GM19025 (cell line): Measurements from ENCODE around the gene PROSER1.
"Not testable (repeated sequence)": the region's sequence is repeated elsewhere in the genome, so short reads cannot be mapped to it uniquely, and the experiment has no call there.

Source experiments
- ATAC-seq: cut with Tn5 transposase; IDR thresholded peaks from one replicate; pipeline ENCODE4 v1.9.1; 2021; ENCODE audit warnings: mild to moderate bottlenecking, low read depth, moderate library complexity; ENCODE audit not compliant: unreplicated experiment

Gene PROSER1

DNA sequence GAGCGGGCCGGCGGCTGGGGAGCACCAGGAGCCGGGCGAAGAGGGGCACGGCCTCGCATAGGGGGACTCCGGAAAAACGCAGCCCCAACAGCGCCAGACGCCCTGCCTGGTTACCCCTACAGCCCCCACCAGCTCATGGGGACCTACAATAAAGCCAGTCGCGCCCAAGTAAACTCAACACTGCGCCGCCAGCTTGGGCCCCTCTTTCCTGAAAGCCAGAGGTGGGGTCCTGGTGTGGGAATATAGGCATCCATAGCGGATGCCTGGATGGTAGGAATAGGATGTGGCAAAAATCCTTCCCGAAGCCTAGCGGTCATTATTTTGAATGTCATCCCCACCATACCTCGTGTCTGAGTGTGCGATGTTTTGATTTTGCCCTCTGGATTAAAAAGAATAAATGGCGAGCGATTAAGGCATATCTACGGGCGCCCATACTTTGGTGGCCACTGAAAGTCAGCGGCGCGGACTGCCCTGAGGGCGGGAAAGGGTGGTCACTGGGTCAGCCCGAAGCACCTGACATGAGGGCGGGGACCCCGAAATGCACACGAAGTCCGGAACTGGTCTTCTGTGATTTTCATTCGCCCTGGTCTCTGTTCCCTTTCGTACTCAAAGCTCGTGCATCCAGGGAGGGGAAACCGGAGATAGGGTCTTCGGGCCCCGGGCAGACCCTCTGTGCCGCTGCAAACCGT is at the start of gene PROSER1, which contains the start of gene NHLRC3:
Gene PROSER1 (minus strand): TSS at position 210 of the 689 bp plus-strand sequence. CDS start 847 bp downstream, outside the sequence.
Gene NHLRC3 (plus strand): TSS at position 577 of the 689 bp plus-strand sequence. CDS start 184 bp downstream, outside the sequence.
- peak; percentile 65 for ATAC-seq

GRCh38 chr13:39086251-39086945 is 48.5 kb upstream of the PROSER1 start:
- not testable (repeated sequence) for ATAC-seq

DNA sequence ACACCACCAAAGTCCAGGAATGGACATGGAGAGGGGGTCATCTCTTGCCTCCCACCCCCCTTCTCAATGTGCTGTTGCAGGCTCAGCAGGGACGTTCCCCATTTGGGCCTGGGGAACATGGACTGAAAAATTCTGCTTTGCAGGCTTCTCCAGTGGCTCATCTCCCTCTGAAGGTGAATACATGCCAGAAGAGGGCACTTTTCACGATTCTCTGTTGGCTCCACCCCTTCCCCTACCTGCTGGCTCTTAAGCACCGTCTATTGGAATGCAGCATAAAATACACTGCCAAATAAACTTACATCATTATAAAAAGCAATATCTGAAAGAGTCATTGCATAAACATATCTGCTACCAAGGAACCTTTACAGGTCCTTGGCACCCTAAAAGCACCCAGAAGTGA is 36.1 kb upstream of the PROSER1 start:
- ATAC-seq, result no peak

DNA sequence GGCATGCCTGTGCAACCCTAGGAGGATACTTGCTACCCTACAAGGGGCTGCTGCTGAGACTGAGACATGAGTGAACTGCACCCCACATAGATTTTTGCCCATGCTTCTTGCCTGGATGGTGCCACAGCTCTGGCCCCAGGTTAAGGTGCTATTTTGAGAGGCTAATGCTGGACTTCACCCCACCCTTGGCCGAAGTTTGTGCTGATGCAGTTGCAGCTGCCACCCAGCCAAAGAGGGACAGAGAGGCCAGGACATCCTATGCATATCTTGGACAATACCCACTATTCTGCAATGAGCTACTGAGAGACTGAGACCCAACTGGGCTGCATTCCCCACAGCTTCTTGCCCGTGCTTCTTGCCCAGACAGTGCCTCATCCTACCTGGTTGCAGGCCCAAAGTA is 35.0 kb upstream of the PROSER1 start:
- no peak for ATAC-seq

GRCh38 chr13:39062004-39062403 is 24.1 kb upstream of the PROSER1 start:
- no peak for ATAC-seq

GRCh38 chr13:39058040-39058439 is 20.2 kb upstream of the PROSER1 start:
- no peak for ATAC-seq

DNA sequence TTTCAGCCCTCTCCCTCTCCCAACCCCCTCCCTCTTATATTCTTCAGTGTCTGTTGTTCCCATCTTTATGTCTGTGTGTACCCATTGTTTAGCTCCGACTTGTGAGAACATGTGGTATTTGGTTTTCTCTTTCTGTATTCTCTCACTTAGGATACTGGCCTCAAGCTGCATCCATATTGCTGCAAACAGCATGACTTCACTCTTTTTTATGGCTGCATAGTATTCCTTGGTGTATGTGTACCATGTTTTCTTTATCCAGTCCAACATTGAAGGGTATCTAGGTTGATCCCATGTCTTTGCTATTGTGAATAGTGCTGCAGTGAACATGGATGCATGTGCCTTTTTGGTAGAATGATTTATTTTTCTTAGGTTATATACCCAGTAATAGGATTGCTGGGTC is 18.1 kb upstream of the PROSER1 start:
- no peak for ATAC-seq

DNA sequence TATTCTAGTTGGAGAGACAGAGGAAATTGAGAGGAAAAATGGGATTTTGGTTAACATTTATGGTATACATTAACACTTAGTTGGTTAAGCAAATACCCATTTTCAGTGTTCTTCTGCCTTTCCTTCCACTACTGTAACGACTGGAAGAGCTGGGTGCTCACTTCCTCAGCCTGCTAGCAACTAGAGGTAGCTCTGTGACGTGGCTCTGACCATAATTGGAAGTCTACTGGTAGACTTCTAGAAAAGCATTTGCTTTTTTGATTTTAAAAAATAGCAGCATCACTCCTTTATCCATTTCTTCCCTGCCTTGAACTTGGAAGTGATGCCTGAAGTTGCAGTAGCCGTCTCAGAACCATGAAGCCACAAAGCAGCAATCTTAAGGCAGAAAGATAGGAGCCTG is 16.2 kb upstream of the PROSER1 start:
- ATAC-seq, result no peak

DNA sequence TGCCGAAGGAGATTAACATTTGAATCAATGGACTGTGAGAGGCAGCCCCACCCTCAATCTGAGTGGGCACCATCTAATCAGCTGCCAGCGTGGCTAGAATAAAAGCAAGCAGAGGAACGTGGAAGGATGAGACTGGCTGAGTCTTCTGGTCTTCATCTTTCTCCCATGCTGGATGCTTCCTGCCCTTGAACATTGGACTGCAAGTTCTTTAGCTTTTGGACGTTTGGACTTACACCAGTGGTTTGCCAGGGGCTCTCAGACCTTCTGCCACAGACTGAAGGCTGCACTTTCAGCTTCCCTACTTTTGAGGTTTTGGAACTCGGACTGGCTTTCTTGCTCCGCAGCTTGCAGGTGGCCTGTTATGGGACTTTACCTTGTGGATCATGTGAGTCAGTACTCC is 15.1 kb upstream of the PROSER1 start:
- no peak for ATAC-seq

DNA sequence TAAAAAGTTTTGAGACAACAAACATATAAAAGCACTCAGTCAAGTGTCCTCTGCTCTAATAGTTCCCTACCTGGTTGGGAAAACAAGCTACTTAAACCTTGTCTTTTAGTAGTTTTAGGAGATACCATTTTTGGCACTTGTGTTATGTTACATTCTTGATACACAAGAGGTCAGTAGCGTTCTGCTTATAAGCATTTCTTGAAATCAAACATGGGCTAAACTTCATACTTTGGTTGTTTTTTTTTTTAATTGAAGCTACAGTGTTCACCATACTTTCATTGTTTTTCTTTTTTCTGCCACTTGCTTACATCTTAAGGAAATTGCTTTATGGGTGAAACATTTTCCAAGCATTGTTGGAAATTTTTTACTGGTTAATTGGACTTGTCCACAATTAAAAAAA is 13.3 kb upstream of the PROSER1 start:
- no peak for ATAC-seq

DNA sequence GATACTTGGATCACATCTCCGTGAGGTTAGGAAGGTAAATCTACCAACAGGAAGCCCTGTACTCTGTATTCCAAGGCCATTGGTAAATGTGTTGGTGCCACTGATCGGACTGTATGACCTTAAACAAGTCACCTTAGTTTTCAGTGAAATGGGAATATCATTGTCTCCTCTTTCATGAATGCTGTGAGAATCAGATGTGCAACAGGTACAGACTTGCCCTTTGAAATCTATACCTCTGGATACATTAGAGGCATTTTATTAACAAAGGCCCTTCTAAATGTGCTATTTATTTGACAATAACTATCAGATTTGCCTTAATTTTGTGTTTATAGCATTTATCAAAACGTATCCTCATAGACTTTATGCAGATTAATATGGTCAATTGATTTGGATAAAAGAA is 11.4 kb upstream of the PROSER1 start:
- no peak for ATAC-seq

- no peak for ATAC-seq
These were observed 10.9 kb upstream of the PROSER1 start for GRCh38 chr13:39048806-39049205.

- no peak for ATAC-seq
These were observed 9.7 kb upstream of the PROSER1 start for GRCh38 chr13:39047560-39047959.

GRCh38 chr13:39044536-39044935 is 6.6 kb upstream of the PROSER1 start:
- peak; percentile 66 for ATAC-seq

DNA sequence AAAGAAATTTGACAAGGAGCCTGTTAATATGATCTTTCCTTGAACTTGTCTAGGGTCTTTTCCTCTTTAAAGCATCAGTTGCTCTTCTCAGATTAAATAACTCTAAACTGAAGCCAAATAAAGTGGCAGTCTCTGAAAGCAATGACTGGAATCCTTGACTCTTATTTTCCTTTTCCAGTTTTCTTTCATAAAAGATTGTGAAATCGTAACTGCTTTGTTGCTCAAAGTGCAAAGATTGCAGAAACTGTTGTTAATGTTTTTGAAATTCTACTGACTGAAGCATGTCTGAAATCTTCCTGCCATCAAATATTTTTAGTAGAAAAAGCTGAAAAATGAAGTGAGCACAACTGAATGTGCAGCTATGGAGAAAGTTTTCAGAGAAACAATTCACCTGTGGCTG is 2.3 kb upstream of the PROSER1 start:
- ATAC-seq, result no peak

DNA sequence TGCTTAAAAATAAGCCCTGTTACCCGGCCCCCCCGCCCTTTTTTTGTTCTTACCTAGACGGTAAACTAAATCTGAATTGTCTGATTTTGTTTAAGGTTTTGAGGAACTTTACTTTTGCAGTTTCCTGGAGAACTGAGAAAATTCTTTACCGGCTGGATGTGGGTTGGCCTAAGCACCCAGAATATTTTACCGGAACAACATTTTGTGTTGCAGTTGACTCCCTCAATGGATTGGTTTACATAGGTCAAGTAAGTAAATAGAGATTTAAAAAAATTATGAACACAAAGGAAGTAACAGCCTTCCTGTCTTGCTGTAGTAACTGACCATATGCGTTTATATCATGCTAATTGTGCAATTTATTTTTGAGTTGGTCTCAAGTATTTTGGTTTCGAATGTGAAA is 1.2 kb upstream of the PROSER1 start:
- no peak for ATAC-seq

- peak; percentile 22 for ATAC-seq
These were observed 711 bp upstream of the PROSER1 start for GRCh38 chr13:39038569-39039030.

GRCh38 chr13:39037410-39037879 is 444 bp downstream of the PROSER1 start:
- ATAC-seq, result peak; percentile 30

- no peak for ATAC-seq
These were observed 1.7 kb downstream of the PROSER1 start for GRCh38 chr13:39036212-39036611.

DNA sequence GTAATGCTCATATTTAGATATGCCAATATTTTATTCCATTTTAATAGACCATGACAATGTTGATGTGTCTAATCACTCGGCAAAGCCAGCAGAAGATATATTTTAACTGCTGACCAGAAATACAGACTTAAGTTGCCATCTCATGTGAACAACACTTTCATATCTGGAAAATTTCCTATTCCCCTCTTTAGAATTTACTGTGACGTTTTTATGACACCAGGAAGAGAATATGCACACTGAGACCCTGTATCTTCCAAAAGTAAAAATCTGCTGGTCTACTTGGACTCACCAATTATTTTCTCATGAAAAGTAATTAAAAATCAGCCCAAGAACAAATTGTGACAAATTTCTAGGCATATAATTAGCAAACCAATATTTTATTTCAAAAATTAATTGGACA is 2.1 kb downstream of the PROSER1 start:
- no peak for ATAC-seq

DNA sequence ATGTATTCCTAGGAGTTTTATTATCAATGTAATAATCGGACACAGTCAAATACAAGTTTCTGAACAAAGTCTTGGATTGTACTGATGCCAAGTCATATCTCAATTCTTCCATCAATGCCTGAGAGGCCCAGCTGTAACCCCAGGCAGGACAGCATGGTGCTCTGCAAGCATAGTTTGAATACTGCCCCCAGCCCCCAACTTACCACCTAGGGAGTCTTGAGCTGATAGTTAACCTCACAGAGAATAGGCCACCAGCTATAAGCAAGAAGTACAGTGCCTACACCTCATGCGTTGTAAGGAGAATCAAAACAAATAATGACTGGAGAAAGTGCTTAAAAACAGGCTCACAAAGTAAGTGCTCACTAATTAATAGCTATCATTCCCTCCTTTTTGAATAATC is 2.7 kb downstream of the PROSER1 start:
- ATAC-seq, result no peak

DNA sequence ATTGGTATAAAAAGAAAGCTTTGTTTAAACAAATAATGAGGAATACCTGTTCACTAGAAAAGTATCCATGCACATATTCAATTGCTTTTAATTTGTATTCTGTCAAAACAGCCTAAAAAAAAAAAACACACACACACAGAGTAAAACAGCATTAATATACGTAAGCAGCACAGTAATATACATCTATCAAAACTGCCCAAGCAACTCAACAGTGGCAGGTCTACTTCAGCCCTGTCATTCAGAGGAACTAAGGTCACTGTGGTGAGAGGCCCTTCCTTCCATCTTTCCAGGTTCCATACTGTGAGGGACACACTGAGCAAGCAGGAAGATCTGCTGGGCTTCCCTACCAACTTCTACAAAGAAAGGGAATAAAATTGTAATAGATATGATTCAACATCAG is 3.8 kb downstream of the PROSER1 start:
- ATAC-seq, result no peak
